GM18499 (cell line): ENCODE measurements around the gene CERKL.

Experiments used
- ATAC-seq: cut with Tn5 transposase; IDR thresholded peaks from one replicate; pipeline ENCODE4 v1.9.1; 2021; ENCODE audit warnings: moderate number of reproducible peaks; ENCODE audit not compliant: insufficient read depth, unreplicated experiment

Gene CERKL

DNA sequence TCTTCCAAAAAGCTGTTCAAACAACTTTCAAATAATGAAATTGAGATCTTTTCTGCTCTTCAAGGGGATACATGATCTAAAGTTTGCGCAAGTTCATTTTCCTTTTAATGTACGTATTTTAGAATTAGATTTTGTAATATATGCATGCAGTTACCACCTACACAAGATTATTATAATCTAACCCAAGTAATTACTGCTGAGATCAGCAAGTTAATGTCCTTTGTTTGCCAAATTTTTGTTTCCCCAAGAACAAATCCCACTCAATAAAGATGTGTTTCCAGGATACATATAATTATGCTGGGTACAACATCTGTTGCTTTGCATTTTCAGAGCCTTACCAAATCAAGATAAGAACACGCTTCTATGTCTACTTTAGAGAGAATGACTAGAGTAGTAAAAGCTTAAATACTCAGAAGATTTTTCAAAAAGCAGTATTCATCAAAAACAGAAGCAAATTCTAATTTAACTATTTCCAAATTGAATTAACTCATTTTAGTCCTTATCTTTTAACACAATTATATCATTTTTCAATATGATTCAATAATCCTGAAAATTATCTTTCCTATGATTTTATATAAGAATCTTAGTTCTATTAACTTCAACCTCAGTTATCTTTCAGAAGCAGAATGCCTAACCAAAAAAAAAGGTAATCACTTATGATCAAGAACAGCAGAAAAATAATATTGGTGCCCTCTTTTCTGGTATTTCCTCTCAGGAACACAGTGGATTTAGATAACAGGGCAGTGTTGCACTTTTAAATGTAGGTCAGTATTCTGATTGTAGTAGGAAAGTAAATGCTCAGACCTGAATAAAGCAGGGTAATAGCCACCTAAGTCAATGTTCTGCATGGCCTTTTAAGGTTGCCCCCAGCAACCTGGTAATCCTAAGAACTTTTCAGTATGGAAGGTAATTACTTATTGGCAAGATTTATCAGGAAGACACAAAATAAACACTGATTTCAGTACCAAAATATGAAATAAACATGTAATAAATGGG, 28.0 kb downstream of the CERKL start:
- no peak for ATAC-seq

DNA sequence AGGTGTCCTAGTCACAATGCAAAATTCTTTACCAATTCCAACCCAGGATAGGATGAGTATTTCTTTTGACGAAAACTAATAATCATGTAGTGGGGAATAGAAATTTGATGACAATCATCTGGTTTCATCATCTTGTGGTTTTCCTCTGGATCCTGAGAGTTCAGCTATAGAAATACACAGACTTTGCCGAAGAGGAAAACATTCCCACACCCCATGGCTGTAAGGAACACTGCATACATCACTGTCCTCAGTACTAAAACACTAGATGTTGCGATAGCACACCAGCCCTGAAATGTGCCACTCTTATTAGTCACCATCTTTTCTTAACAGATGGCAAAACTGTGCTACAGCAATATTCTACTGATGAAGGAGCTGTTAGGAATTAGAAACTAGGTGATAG, 29.4 kb downstream of the CERKL start:
- ATAC-seq: no peak

DNA sequence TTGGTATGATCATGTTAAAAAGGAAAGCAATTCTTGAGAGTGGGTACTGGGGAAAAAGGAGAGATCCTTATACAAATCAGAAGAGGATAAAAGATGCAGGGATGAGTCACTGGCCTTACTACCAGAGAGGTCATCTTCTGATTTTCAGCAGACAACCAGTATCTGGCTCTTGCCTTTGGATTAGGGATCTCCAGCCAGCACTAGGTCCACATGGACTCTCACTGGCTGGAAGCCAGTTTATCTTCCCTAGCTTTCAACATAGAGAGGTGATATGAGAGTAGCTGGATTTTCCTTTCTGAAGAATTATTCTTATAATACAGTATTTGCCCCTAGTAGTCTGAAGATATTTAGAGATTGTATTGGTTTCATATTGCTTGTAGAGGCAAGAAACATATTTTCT, 30.2 kb downstream of the CERKL start:
- ATAC-seq: no peak

DNA sequence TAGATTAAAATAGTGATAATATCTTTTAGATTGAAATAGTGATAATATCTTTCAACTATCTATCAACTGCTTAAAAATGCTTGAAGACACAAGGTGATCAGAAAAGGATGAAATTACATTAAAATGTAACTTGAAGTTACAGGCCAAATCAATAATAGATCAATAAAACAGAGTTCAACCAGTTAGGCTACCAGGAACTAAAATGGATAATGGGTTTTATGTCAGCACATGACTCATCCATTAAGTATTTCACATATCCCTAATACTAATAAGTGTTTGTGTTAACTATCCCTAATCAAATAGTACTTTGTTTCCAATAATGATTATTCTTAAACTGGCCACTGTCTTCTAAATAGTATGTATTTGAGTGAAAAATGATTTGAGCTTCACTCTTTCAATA, 33.7 kb downstream of the CERKL start:
- ATAC-seq: no peak

DNA sequence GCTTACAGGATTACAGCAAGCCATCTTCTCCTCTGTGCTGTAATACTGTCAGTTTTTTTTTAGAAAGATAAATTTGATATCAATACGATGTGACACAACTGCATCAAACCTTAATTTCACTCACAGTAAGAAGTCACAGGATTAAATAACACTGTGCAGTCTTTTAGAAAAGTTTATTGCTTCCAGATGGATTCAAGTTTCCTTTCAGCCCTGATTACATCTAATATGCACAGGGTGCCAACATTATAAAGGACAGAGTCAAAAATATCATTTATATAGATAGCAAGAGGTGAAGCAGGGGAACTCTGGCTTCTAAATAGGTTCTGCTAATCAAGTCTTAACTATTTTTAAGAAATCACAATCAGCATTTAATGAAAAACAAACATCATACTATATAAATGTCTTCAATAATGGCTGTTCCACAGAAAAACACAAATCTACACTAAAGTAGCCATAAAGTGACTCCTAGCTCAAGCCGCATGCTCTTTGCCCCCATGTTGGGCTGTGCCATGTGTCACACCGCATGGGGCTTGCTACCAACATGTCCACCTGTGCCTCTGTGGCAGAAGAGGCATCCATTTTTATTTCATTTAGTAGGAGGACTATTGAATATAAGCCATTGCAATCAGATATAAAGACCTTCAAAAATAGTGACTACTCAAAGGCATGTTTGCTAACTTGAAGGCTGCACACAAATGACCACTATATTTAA, 35.0 kb downstream of the CERKL start:
- ATAC-seq: no peak

DNA sequence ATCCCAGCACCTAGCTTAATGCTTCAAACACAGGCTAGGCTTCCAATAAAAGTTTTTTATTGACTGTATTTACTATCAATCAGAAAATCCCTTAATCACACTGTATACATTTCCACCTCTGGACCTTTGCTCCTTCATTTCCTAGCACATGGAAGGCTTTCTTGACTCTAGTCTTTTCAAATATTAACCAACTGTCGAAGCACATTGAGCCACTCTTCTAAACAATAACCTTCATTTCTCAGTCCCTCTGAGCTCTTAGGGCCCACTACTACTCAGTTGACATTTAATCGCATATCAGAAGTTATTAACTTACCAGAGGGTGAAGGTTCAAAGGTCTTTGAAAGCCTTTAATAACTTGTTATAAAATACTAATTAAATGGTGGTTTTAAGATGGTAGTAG, 37.4 kb downstream of the CERKL start:
- ATAC-seq: no peak

DNA sequence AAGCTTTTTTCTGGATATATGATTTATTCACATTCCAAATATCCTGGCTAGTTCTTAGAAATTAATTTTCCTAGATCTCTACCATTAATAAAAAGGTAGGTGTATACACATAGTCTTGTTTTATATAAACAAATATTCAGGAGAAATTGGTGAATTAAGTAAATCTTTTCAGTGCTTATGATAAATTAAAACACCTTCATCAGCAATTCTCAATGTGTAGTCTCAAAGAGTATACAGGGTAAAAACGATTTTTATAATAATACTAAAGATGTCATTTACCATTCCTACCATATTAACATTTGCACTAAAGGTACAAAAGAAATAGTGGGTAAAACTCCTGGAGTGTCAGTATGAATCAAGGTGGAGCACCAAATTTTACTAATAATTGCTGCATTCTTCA, 40.2 kb downstream of the CERKL start:
- ATAC-seq: no peak

DNA sequence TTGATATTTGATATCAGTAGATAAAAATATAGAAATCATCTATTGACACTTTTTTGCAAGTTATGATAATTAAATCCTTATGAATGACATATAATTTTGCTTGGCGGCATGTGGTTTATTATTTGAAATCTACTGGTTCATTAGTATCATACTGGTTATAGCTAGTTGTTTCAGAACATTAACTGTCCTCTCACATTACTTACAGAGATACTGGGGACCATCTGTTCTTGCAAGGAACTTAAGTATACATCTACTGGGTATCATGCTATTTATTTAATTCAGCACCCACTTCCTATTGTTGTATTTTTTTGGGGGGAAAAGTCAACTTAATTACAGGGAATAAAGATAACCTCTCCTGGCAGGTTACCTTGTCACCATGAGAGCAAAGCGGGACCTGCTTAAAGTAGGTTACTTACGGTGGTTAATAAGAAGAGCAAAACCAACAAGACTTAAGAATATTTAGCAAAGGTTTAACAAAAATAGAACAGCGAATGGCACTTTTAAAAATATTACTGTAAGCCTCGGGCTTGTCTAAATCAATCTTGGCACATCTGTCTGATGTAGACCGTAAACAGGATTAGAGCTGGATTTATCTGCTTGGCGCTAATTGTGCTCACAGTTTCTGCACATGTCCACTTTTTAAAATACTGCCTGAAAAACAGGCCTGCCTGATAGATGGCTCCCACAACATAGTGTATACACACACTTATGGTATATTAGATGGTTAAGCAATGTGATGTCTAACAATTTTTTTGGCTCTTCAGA, 41.8 kb downstream of the CERKL start:
- ATAC-seq: no peak

DNA sequence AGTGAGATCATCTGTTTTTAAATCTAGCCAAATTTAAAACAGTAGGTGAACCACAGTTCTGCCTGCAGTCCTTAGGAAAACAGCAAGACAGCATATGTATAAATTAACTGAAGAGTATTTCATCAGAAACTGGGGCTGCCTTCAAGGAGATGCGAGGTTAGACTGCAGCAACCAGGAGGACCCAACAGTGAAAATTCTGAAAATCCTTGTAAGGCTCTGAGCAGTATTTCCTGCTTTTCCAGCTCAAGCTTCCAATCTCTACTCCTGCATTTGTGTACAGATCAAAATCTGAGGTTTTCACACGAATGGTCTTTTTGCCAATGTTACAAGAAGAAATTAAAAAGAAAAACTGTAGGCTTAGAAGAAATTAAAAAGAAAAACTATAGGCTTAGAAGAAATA, 43.7 kb downstream of the CERKL start:
- no peak for ATAC-seq

DNA sequence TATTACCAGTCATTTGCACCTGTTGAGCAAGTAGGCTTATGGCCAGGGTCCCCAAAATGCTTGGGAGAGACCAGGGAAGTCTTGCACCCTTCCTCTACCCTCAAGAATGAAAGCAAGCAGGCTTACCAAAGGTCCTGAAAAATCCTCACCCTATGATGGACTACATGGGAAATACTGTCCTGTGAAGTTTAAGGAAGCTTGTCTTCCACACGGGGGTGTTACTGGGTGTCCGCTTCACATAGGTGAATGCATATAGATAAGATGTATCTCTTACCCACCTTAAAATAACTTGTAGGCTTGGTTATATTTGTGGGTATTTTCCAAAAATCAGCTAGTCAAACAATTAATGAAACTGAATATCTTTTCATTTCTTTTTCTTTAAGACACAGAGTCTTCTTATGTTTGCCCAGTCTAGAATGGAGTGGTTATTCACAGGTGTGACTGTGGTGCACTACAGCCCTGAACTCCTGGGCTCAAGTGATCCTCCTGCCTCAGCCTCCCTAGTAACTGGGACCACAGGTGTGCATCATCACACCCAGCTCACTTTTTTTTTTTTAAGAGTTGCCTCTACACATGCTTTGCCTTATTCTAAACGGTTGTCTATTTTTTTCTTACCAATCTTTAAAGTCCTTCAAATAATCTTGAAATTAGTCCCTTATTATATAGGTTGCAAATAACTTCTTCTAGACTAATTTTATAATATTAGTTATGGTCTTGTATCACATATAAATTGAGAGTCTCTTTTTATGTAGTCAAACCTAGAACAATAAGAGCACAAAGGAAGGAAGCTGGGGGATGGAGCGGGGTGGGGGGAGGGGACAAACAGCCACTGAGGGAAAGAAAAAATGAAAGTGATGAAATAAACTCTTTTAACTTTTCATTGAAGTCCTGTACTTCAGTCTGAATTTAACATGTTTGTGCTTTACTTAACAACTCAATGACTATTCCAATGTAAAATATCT, 49.0 kb downstream of the CERKL start:
- no peak for ATAC-seq

DNA sequence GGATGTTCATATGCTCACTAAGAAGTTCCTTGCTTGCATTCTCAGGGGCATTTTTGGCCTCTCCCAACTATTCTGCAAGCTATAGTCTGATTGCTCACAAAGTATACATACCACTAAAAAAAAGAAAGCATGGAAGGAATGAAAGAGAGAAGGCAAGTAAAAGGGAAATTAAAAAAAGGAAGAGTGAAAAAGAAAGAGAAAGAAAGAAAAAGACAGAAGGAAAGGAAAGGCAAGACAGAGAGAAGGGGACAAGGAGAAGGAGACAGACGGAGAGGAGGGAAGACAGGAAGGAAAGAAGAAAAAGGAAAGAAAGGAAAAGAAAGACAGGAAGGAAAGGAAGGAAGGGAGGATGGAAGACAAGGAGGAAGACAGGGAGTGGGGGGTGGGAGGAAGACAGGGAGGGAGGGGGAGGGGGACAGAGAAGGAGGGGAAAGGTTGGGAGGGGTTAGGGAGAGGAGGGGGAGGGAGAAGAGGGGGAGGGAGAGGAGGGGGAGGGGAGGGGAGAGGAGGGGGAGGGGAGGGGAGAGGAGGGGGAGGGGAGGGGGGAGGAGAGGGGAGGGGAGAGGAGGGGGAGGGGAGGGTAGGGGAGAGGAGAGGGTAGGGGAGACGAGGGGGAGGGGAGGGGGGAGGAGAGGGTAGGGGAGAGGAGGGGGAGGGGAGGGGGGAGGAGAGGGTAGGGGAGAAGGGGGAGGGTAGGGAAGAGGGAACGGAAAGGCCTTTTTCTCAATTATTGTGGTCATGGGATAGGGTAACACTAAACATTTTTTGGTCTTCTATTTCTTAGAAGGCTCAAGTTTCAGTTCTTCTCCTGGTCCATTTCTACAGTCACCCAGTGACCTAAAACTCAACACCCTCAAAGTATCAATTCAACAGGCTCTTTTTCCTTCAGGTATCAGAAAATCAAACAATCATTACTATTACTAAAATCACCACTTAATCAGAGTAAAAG, 50.7 kb downstream of the CERKL start:
- no peak for ATAC-seq

DNA sequence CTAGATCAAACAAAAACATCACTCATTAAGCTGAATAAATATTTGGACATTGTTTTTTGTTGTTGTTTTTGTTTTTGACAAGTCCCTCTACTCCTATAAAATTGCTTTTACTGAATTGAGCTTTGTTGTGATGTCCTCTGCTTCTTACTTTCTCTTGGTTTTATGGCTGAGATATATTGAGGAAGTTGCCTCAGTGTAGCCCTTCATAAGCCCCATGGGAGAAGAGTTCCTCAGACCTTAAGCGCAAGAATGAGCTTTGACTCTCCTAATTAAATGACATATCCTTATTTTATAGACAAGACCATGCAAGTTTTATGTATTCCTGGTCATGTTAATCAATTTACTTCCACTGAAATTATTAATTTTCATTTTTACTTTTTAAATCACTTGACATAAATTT, 54.9 kb downstream of the CERKL start:
- ATAC-seq: no peak

DNA sequence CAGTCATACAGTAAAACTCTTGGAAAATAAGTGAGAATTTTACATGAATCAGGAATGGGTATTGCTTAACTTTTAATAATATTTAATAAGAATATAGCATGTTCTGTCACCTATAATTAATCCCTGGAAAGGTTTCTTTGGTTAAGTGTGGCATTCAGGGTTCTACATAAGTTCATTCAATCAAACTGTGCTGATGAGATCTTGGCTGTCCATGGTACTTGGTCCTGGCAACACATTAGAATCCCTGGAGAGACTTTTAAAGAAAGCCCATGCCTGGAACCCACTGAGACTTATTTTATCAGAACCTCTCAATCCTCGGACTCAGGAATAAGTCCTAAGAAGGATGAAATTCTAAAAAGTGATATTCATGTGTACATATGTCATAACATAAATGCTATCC, 60.3 kb downstream of the CERKL start:
- no peak for ATAC-seq

DNA sequence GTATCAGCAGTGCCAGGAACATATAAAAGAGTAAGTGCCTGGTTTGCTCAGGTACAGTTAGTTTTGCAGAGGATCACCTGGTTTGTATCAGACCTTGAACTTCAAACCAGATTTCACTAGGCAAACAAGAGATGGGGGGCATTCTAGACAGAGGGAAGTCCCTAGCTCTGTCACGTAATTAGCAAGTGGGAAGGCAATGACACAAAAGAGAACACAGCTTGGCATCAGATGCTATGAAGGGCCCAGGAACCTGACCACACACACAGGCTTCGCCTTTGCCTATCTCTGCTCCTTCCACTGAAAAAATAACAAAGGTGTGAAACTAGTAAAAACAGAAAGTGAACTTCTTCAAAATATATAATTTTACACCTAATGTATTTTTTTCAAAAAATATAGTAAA, 62.6 kb downstream of the CERKL start:
- no peak for ATAC-seq

DNA sequence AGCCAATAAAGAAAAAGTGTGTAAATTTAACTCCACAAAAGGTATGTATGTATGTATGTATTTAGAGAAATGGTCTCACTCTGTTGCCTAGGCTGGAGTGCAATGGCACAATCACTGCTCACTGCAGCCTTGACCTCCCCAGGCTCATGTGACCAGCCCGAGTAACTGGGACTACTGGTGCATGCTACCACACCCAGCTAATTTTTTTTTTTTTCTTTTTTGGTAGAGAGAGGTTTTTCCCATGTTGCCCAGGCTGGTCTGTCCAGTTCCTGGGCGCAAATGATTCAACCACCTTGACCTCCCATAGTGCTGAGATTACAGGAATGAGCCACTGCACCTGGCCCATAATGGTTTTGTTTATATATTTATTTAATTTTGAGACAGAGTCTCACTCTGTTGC, 67.1 kb downstream of the CERKL start:
- no peak for ATAC-seq

DNA sequence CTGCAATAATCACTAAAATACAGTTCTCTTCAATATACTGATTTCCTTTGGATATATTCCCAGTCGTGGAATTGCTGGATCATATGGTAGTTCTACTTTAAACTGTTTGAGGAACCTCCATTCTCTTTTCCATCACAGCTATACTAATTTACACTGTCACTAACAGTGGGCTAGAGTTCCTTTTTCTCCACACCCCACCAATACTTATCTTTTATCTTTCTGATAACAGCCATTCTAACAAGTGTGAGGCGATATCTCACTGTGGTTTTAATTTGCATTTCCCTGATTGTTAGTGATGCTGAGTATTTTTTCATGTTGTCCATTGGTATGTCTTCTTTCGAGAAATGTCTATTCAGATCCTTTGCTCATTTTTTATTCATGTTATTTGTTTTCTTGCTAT, 68.4 kb downstream of the CERKL start:
- ATAC-seq: no peak

DNA sequence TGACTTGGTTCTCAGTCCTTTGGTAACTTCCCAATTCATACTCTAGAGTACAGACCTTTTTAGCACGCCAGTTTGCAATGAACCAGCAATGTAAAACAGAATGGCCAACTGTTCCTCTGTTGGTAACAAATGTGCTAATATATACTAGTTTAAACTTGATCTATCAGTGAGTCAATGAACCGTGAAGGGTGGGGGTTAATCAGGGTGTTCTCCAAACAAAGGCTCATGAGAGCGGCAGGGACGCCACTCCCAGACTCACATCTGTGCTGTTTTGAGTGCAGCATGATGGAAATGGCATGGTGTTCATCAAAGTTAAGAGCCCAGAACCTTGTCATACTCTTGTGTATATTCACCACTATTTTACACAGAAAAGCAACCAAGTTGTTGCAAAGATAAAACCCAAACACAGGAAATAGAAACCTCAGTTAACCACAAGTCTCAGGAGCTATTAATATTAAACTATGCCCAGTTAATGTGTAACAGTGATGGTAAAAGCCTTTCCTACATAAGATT, 70.3 kb downstream of the CERKL start:
- ATAC-seq: peak; percentile 91

DNA sequence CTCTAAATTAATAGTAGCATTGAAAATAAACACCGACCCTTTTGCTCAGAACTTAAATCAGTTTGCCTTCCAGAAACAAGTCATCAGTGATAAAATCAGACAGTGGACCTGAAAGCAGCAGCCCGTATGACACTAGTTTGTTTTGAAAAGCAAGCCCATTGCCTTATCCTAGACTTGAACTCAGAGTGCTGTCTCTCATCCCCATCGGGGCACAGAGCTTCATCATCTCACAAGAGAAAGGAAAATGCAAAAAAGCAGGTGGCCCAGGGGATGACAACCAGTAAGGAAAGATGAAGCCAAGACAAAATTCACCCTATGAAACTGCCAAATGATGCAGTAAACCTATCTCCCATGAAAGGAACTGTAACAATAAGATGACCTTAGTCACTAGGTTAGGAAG, 71.2 kb downstream of the CERKL start:
- ATAC-seq: no peak
